ENCODE data around the gene VAT1L.

DNA sequence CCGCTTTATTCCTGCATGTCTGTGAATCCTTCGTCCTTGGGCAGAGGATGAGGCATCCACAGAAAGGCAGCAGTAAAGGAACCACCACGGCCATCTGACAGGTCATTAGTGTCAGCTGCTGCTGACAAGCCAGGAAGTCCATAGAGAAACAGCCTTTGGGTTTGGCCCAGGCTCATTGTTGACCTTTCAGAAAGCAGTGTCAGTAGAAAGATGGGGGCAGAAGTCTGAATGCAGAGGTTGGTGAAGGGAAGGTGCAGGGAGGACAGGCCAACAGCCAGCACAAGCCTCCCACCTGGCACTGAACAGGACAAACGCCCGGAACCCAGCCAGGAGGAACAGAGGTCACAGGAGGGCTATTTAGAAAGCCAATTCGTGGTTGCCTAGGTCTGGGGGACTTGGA is 105.8 kb downstream of the VAT1L start:
- TF ChIP-seq, protein P1, sequence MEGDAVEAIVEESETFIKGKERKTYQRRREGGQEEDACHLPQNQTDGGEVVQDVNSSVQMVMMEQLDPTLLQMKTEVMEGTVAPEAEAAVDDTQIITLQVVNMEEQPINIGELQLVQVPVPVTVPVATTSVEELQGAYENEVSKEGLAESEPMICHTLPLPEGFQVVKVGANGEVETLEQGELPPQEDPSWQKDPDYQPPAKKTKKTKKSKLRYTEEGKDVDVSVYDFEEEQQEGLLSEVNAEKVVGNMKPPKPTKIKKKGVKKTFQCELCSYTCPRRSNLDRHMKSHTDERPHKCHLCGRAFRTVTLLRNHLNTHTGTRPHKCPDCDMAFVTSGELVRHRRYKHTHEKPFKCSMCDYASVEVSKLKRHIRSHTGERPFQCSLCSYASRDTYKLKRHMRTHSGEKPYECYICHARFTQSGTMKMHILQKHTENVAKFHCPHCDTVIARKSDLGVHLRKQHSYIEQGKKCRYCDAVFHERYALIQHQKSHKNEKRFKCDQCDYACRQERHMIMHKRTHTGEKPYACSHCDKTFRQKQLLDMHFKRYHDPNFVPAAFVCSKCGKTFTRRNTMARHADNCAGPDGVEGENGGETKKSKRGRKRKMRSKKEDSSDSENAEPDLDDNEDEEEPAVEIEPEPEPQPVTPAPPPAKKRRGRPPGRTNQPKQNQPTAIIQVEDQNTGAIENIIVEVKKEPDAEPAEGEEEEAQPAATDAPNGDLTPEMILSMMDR (IDR thresholded peaks at IDR 0.05): no peak
- TF ChIP-seq ZFX (IDR thresholded peaks at IDR 0.05; ENCODE audit: borderline replicate concordance): no peak

All from 22Rv1 (cell line).